Kidney capillary endothelial cell (primary cell): ENCODE results near the gene SETD3.
A peak's percentile ranks its signal among the peaks of the same experiment; 100 is the strongest.

ENCODE experiments used
- DNase-seq: peaks from one replicate; pipeline ENCODE4 v3.0.0-alpha.2; 2018; ENCODE audit warnings: low spot score

Gene SETD3

GRCh38 chr14:99497894-99498293, 17.2 kb upstream of the SETD3 start:
- no peak for DNase-seq

GRCh38 chr14:99497341-99497740, 16.7 kb upstream of the SETD3 start:
- no peak for DNase-seq

GRCh38 chr14:99484106-99484505, 3.4 kb upstream of the SETD3 start:
- no peak for DNase-seq

DNA sequence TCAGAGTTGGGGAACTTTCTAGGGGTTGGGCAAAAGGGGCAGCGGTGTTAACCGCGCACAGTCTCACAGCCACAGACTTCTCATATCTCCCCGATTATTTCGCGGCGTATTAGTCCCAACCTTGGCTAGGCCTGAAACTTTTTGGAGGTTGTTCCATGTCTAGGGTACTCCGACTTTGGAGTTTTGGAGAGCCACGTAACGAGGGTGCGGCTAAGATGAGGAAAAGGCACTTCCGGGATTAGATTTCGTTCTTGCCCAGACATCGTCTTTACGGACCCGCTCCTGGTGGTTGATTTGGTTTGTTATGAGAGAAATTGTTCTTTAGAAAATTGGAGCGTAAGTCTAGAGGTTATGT, 1.1 kb upstream of the SETD3 start:
- no peak for DNase-seq

DNA sequence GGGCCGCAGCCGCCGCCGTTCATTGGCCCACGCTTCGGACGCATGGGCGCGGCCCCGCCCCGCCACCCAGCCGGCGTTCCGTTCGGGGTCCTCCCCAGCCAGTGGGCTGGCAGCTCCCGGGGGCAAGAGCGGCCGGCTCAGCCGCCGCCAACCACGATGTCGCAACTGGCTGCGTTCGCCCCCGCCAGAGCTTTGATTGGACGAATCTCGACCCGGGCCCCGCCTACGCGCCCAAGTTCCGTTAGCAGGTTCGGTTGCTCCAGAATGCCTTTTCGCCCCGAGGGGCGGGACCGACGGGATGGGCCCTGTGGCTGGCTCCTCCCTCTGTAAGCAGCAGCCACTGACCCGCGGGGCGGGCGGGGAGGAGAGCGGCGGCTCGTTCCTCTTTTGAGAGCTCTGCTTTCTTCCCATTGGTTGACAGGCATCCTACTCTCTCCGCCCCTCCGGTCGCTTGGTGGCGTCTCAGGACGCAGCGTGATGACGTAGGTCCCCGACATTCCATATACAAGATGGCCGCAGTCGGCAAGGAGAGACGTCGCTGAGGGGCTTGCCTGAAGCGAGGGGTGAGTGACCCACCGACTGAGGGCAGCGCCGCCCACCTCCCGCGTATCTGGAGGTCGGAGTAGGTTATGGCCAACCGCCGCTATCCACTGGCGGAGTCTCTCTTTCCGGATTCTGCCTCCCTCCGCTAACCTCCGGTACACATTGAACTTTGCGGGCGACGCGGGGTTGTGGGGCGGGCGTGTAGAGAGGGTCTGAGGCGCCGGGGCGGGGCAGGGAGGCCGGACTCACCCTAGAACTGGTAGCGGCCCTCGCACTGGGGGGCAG, 472 bp upstream of the SETD3 start, which contains the start of gene CCNK:
Gene CCNK, plus strand, starts transcription at position 493 of the 828 bp plus-strand sequence. CDS start 11,269 bp downstream, outside the sequence.
- DNase-seq = peak; percentile 100

GRCh38 chr14:99479160-99479905, 1.3 kb downstream of the SETD3 start:
- no peak for DNase-seq

DNA sequence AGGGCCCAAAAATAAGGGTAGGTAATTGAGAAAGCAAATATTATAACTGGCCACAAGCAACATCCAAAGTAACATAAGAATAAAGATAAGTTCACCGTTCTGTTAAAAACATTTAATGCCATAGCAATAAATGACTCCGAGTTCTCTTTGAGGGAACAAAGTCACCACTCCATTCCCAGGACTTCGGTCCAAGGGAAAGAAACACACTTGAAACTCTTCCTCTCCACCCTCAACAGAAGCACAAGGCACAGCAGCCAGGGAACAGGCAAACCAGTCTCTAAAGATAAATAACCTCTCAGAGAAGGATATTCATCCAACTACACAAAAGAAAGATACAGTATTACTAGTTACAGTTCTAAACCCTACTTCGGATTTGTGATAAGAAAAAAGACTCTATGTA, 2.5 kb downstream of the SETD3 start:
- DNase-seq = no peak

GRCh38 chr14:99476864-99477263, 3.8 kb downstream of the SETD3 start:
- no peak for DNase-seq

DNA sequence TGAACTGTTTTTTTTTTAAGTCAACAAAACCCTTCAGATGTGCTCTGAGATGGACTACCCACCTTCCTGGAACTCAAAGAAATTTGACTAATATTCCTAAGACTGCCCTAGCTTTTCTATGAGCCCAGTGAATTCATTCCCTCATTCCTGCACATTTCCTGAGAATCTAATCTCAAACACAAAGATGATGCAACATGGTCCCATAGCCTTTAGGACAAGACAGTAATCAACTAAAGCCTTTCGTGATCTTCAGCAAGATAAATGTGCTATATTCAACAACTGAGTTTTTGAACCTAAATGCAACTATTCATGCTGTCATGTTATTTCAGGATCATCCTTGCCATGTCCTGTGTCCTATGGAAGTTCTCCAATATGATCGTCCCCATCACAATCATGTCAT, 5.0 kb downstream of the SETD3 start:
- no peak for DNase-seq

DNA sequence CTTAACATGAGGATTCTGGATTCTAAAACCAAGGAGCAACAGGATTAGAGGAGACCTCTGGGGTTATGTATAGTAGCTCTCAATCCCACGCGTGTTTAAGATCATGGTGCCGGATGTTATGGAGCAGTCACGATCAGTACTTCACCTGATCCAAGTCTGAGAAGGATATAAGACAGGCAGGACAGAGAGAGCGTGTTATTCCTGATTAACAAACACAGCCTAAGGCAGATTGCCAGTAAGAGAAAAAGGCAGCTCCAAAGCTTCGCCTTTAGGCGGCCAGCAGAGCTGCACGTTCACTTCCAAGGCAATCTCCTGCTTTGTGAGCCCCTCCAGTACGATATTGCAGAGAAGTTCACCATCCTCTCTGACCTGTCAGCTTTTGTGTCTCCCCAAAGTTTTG, 5.5 kb downstream of the SETD3 start:
- no peak for DNase-seq

GRCh38 chr14:99473458-99473857, 7.2 kb downstream of the SETD3 start:
- DNase-seq = no peak

DNA sequence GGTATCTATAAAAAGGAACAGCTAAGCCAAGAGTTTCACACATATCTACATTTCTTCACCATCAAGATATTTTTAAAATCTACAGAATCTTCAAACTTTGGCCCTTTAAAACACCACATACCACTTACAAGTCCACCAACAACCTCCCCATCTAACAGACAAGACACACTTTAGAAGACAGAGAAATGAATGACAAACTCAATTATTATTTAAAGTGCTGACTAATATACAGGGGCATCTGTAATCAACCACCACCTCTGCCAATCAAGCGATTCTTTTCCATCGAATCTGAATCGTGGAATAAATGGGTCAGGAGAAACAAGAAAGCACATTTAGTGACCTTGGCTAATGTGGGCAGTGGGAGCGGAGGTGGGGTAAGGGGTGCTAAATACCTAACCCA, 7.7 kb downstream of the SETD3 start:
- DNase-seq = no peak

GRCh38 chr14:99471731-99472130, 8.9 kb downstream of the SETD3 start:
- DNase-seq = no peak

GRCh38 chr14:99468836-99469592, 11.6 kb downstream of the SETD3 start:
- no peak for DNase-seq

GRCh38 chr14:99468081-99468480, 12.6 kb downstream of the SETD3 start:
- DNase-seq = no peak

- no peak for DNase-seq
Observed at GRCh38 chr14:99467336-99468078, 13.2 kb downstream of the SETD3 start.

GRCh38 chr14:99466758-99467157, 13.9 kb downstream of the SETD3 start:
- DNase-seq = no peak

DNA sequence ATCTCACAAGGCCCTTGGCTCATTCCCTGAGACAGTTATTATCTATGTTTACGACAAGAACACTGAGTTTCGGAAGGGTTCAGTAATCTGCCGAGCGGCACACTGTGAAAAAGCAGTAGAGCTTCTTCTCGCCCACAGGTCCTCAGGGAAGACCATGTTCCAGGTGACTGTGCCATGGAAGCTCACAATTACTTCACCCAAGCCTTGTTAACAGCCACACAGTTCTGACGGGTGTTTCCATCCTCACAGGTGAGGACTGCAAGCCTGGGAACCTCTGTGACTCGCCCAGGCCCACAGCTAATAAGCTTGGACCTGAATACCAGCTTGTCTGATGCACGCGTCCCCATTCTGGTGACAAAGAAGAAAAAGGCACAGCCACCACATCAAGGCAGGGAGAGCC, 15.4 kb downstream of the SETD3 start:
- DNase-seq = no peak

DNA sequence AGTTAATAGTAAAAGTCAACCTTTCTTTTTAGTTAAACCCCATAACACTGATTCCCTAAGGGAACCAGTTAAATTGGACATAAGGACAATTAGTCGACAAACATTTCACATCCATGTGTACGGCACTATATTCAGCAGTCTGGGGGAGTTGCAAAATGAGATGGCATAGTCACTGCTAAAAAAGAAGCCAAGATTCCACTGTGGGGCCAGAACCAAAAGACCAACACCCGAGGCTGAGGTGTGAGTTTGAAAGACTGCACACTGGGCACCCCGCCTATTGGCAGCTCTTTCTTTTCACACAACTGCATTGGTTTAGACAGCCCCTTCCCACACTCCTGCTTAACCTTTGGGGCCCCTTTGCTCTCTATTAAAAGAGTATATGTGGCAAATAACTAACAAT, 16.7 kb downstream of the SETD3 start:
- no peak for DNase-seq

GRCh38 chr14:99462210-99462609, 18.4 kb downstream of the SETD3 start:
- DNase-seq = no peak

DNA sequence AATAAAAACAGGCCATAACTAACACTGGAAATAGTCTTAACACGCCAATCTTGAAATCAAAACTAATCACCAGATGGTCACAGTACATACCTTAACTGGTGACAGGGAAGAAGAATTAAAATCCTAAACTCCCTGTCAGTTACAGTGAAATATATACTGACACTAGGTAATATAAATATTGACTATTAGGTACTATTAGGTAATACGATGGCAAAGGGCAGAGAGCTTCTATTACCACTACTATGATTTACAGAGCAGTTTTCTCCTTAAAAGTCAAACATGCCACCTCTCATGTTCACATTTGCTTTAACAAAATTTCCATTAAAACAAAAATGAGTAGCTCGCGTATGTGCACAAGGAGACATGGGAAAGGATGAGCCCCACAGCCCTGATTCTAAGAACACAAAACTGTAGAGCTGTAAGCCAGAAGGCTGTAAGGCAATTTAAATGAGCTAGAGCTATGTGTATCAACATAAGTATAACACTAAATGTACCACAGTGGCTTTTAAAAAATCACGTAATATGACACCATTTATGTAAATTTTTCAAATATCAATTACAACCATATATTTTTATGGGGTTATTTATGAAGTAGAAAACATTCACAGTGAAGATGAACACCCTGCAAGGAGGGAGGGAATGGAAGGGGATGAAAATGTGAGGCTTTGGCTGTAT, 19.1 kb downstream of the SETD3 start:
- no peak for DNase-seq
